Measurements from ENCODE around the gene PLCG2.
"Not testable (repeated sequence)": the region's sequence is repeated elsewhere in the genome, so short reads cannot be mapped to it uniquely, and the experiment has no call there.

PLCG2 gene

GRCh38 chr16:81778861-81779535 is at the start of gene PLCG2:
PLCG2 (plus strand) TSS chr16:81779291; CDS start chr16:81785990, 6,699 bp downstream.
- DNase-seq (ENCODE audit: low spot score) = peak; percentile 63

DNA sequence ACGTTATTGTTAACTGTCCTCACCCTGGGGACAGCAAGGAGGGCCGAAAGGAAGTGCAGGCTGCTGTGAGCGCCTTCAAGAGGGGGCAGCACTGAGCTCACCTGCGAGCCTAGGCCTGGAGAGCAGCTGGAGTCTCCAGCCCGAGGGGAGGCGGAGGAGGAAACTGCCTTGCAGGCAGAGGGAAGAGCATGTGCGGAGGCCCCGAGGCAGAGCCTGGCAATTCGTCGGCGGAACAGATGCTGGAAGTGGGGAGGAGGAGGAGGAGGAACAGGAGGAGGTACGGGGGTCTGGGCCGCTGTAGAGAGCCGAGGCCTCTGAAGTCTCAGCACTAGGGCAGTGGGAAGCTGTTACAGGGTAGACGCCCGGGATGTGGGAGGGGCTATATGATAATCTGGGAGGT is 49.6 kb upstream of the PLCG2 start:
- no peak for DNase-seq (ENCODE audit: low spot score)

DNA sequence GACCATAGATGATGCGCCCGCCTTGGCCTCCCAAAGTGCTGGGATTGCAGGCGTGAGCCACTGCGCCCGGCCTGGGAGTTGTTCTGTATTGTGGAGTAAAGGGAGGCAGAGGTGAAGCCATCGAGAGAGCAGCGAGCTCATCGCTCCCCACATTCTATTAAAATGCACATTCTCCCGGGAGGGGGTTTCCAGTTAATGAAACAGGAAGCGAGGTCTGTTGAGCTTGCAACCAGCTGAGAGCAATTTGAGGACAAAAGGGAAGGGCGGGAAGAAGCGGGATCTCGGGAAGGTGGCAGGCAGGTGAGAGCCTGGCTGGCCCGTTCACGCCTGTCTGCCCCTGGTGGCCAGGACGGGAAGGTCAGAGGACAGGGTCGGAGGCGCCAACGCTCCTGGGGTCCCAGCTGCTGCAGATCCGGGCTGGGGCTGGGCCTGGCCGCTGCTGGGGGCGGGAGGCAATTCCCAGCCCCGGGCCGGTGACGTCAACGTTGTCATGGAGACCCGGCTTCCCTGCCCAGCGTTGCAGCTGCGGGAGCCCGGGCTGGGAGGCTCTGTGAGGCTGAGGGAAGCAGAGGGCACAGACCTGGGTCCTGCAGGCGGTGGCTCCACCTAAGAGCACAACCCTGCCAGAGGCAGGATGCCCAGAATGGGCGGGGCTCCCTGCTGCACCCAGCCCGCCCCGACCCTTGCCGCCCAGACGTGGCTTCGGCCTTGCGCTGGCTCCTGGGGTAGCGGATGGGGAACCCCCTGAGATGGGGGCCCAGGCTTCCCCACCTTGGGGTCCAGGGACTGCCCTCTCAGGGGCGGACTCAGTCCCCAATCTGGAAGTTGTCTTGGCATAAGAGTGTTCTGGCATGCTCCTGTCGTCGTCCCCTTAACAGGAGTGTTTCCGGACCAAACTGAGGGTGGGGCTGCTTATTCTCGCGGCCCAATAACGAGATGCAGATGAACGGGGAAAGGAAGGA is 48.7 kb upstream of the PLCG2 start:
- DNase-seq (ENCODE audit: low spot score) = peak; percentile 87

GRCh38 chr16:81731649-81732048 is 47.4 kb upstream of the PLCG2 start:
- DNase-seq (ENCODE audit: low spot score) = no peak

GRCh38 chr16:81732699-81733098 is 46.4 kb upstream of the PLCG2 start:
- DNase-seq (ENCODE audit: low spot score) = no peak

DNA sequence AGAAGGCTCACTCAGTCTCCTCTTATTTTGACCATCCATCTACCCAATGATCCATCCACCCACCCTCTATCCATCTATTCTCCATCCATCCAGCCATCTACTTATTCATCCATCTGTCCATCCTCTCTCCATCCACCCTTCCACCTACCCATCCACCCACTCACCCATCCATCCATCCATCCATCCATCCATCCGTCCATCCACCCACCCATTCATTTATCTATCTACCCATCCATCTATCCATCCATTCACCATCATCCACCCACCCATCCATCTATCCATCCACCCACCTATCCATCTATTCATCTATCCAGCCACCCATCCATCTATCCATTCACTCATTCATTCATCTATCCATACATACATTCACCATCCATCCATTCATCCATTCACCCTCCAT is 45.8 kb upstream of the PLCG2 start:
- no peak for DNase-seq (ENCODE audit: low spot score)

- no peak for DNase-seq (ENCODE audit: low spot score)
Measured at GRCh38 chr16:81734632-81735434, 44.3 kb upstream of the PLCG2 start.

DNA sequence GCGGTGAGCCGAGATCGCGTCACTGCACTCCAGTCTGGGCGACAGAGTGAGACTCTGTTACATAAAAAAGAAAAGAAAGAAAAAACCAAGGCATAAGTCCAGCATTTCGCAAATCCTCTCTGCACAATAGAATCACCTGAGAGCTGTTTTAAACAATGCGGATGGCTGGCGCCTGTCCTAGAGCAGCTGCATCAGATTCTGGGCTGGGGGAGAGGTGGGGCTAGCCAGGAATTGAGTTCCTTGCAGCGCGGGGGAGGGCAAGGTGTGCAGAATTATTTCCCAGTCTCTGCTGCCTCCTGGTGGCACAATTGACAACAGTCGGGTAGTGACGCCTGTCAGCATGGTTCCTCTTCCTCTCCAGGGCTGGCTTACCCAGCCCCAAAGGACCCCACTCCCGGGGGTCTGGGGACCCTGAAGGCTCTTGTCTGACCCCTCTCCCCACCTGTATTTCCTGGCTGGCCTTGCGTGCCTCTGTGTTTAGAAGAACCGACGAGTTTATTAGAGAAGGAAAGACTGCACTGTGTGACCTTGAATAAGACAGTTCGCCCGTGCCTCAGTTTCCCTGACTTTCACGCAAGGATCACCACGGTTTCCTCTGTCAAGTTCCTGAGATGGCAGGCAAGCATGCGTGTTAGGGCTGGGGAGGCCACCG is 41.1 kb upstream of the PLCG2 start:
- peak; percentile 82 for DNase-seq (ENCODE audit: low spot score)

- no peak for DNase-seq (ENCODE audit: low spot score)
Measured at GRCh38 chr16:81738783-81739496, 40.2 kb upstream of the PLCG2 start.

DNA sequence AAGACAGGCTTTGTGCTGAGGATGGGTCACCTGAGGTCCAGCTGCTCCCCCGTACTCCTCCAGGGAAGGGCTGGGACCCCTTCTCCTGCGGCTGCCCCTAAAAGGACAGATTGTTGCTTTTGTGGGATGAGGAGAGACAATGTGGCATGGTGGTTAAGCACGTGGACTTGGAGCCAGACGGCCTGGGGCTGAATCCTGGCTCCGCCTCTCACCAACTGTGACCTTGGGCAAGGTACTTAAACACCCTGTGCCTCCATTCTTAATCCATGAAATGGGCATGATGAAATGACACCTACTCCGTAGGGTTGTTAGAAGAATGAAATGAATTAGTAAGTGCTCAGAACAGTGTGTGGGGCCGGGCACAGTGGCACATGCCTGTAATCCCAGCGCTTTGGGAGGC is 39.6 kb upstream of the PLCG2 start:
- DNase-seq (ENCODE audit: low spot score) = no peak

DNA sequence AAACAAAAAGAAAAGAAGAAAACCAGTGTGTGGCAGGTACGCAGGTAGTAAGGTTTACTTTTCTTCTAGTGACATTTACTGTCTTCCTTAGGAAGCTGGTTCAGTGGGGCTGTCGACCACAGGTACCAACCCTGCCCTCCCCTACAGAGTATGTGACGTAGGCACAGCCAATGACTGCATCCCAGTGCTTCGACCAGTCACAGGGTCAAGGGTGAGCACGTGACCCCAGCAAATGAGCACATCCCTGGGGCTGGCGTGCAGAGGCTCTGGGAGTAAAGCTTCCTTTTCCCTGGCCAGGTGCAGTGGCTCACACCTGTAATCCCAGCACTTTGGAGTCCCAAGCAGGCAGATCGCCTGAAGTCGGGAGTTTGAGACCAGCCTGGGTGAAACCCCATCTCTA is 38.9 kb upstream of the PLCG2 start:
- no peak for DNase-seq (ENCODE audit: low spot score)

- not testable (repeated sequence) for DNase-seq (ENCODE audit: low spot score)
Measured at GRCh38 chr16:81741430-81741770, 37.7 kb upstream of the PLCG2 start.

DNA sequence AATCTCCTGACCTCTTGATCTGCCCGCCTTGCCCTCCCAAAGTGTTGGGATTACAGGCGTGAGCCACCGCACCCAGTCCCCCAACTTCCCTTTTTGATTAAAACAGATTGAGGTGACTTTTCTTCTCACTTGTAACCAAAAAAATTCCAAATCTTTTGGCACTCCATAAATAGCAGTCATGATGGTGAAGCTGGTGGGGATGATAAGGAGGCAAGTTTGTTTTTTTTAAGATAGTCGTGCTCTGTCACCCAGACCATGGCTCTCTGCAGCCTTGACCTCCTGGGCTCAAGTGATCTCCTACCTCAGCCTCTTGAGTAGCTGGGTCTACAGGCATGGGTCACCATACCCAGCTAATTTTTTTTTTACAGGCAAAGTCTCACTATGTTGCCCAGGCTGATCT is 34.7 kb upstream of the PLCG2 start:
- no peak for DNase-seq (ENCODE audit: low spot score)

- no peak for DNase-seq (ENCODE audit: low spot score)
Measured at GRCh38 chr16:81744911-81745310, 34.2 kb upstream of the PLCG2 start.

DNA sequence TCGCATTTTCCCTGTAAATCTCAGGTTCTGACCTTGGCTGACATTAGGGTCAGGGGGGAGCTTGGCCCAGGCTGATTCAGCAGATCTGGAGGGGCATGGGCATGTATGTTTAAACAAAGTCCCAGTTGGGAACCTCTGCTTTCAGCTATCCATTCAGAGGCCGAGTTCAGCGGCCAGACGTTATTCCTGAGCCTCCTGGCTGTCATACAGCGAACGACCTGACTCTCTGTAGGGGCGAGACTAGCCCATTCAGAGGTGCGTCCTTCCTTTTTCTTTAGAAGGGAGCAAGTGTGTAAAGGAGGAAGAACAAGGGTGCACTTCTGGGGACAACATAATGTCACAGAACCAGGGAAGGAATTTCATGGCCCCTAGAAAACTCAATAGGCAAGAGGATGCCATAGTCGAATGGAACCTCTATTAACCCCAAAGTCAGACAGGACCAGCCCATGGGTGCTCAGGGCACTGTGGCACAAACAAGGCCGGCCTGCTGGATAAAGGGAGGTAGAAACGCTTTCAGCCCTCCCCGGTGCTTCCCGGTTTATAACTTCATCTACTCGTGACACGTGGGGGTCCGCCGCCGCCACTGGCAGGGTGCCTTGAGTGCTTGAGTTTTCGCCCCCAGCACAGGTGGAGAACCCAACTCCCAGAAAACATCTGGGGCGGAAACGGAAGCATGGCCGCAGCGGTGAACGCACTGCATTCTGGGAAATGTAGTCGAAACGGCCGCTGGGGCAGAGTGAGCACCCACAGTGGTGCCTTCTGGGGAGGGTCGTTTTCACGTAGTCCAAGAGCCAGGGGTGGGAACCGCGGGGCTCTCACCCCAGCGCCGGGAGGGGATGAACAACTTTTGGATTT is 33.2 kb upstream of the PLCG2 start:
- DNase-seq (ENCODE audit: low spot score) = peak; percentile 81

DNA sequence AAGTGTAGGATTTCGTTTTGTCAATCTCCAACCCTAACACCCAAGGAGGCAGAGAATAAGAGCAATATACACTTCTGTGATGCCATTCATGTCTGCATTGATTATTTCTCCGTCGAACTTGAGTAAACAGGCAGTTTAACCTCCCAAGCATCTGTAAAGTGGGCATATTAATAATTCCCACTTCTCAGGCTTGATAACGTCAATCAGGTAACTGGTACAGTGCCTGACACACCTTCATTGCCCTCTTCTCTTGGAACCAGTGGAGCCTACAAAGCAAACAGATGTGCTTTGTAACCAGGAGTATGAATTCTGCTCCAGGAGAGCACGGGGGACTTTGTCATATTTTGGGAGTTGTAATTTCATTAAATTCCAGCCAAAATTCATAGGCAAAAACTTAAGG is 32.5 kb upstream of the PLCG2 start:
- DNase-seq (ENCODE audit: low spot score) = no peak

GRCh38 chr16:81748476-81749198 is 30.5 kb upstream of the PLCG2 start:
- DNase-seq (ENCODE audit: low spot score) = no peak

DNA sequence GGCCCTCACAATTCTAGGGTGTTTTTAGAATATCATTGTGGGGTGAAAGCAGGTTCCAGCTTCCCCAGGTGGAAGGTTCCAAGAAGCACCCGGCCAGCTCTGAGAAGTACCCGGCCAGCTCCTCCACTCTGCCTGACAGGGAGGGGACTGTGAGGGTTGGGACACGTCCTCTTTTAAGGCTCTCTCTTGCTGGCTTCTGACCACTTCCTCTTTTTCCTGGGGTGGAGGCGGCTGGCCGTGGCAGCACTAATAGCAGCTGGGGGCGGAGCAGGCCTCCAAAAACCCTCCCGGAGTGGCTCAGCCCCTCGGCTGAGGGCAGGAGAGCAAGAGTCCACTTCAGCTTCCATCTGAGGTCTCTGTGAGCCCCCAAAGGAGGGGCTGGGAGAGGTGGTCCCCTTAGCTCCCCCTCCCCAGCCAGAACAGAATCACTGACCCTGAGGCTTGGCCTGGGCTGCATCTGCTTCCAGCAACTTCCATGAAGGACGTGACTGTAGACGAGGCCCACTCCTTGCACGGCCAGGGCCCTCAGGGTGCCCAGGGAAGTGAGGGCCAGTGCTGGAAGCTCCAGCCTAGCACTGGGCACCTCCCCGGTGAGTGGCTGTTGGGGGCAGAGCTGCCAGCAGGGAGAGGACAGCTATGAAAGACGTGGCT is 26.7 kb upstream of the PLCG2 start:
- DNase-seq (ENCODE audit: low spot score) = peak; percentile 40

DNA sequence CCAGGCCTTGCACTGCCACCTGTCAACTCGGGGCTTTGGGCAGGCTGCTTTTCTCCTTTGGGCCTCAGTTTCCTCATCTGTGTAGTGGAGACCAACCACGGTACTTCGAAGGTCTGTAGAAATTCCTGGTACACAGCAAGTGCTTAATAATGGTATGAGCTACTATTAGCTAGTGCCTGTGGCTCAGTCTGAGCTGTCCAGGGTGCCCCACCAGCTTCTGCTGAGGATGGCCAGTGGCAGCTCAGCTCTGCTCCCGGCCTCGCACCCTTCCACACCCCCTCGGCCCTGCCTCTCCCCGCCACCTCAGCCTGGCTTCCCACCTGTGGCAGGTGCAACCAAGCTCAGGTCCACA is 26.2 kb upstream of the PLCG2 start:
- DNase-seq (ENCODE audit: low spot score) = no peak

All from AG08395 (cell line).